H1 (cell line): ENCODE data around the gene GNG7. TPM values are rescaled to one million over a fixed set of nuclear protein-coding genes. Genes with fewer than 3 reads are reported as not detected.

ENCODE experiments used
- CTCF ChIA-PET: fragments of 300-600 bp; sonication (Branson Sonifier 250); formaldehyde crosslinking; loops from one replicate; lab custom pipeline; 2021; ENCODE audit not compliant: partially characterized antibody; lab: Charles Lee
- POLR2A ChIA-PET: fragments of 300-600 bp; sonication (Branson Sonifier 250); formaldehyde crosslinking; loops from one replicate; lab custom pipeline; 2021; ENCODE audit warnings: inconsistent platforms; ENCODE audit not compliant: partially characterized antibody; lab: Charles Lee
- DNase-seq, 2 experiments: peaks; one replicate each; pipeline versions ENCODE4 v3.0.0 to v3.0.0-alpha.2; 2010 to 2022; ENCODE audit warnings: low spot score in 2 of 2, low read depth in 1 of 2, mixed read lengths in 1 of 2
- FAIRE-seq: peaks from 2 replicates; lab custom pipeline; 2011; peaks lifted over from hg19 to GRCh38; lab: Jason Lieb, UNC
- H2AFZ ChIP-seq: 2 replicates; pipeline ENCODE4 v1.8.1; 2012; ENCODE audit warnings: low read length, inconsistent platforms
- H2AK5ac ChIP-seq: 2 replicates; pipeline ENCODE4 v1.6.1; 2013; ENCODE audit warnings: low read depth, low read length
- H2BK120ac ChIP-seq: replicated peaks from 2 replicates; pipeline ENCODE3; 2013; ENCODE audit warnings: low read depth, low read length, inconsistent platforms
- H2BK12ac ChIP-seq: 2 replicates; pipeline ENCODE4 v1.6.1; 2013; ENCODE audit warnings: low read depth, low read length
- H2BK15ac ChIP-seq: 2 replicates; pipeline ENCODE4 v1.6.1; 2013; ENCODE audit warnings: low read length
- H2BK20ac ChIP-seq: 2 replicates; pipeline ENCODE4 v1.6.1; 2013; ENCODE audit warnings: low read length
- H2BK5ac ChIP-seq: 2 replicates; pipeline ENCODE4 v1.6.1; 2013; ENCODE audit warnings: low read depth, low read length
- H3K14ac ChIP-seq: 2 replicates; pipeline ENCODE4 v1.6.1; 2013; ENCODE audit warnings: inconsistent platforms; ENCODE audit not compliant: insufficient read length
- H3K18ac ChIP-seq: 2 replicates; pipeline ENCODE4 v1.6.1; 2013; ENCODE audit warnings: low read length; ENCODE audit errors: extremely low read depth
- H3K23ac ChIP-seq: 2 replicates; pipeline ENCODE4 v1.6.1; 2013; ENCODE audit warnings: inconsistent platforms; ENCODE audit not compliant: insufficient read length
- H3K23me2 ChIP-seq: 2 replicates; pipeline ENCODE4 v1.6.1; 2013; ENCODE audit warnings: low read depth, low read length
- H3K27ac ChIP-seq: 2 replicates; pipeline ENCODE4 v1.6.1; 2011; ENCODE audit warnings: low read depth, low read length, inconsistent platforms
- H3K27me3 ChIP-seq, 4 experiments: replicated peaks in 1 of 4; 1 replicate in 1 of 4; 2 replicates in 3 of 4; pipeline versions ENCODE4 v1.6.1 to v1.8.1; 2011 to 2013; ENCODE audit warnings: low read length in 3 of 4, mild to moderate bottlenecking in 3 of 4, inconsistent platforms in 2 of 4, mixed read lengths in 2 of 4, moderate library complexity in 1 of 4; ENCODE audit not compliant: control insufficient read depth in 3 of 4, insufficient read depth in 3 of 4; ENCODE audit errors: extremely low read depth in 1 of 4
- H3K36me3 ChIP-seq, 4 experiments: 2 replicates each; pipeline versions ENCODE4 v1.6.1 to v1.8.1; 2011 to 2013; ENCODE audit warnings: mild to moderate bottlenecking in 4 of 4, low read length in 3 of 4, moderate library complexity in 2 of 4, control low read depth in 1 of 4, inconsistent platforms in 1 of 4; ENCODE audit not compliant: insufficient read depth in 4 of 4, control insufficient read depth in 2 of 4
- H3K4ac ChIP-seq: replicated peaks from 2 replicates; pipeline ENCODE3; 2013; ENCODE audit warnings: low read length, low read depth, mixed read lengths, inconsistent platforms; ENCODE audit not compliant: insufficient read length
- H3K4me1 ChIP-seq, 4 experiments: replicated peaks in 1 of 4; 1 replicate in 1 of 4; 2 replicates in 3 of 4; pipeline versions ENCODE4 v1.6.1 to v1.8.1; 2011 to 2013; ENCODE audit warnings: low read length in 3 of 4, inconsistent platforms in 2 of 4, mixed read lengths in 1 of 4; ENCODE audit not compliant: insufficient read depth in 4 of 4, control insufficient read depth in 3 of 4
- H3K4me2 ChIP-seq, 2 experiments: 2 replicates each; pipeline versions ENCODE4 v1.6.1 to v1.8.1; 2011 to 2013; ENCODE audit warnings: low read depth in 2 of 2, low read length in 2 of 2, control low read depth in 1 of 2, inconsistent platforms in 1 of 2, mild to moderate bottlenecking in 1 of 2; ENCODE audit not compliant: insufficient read depth in 1 of 2
- H3K4me3 ChIP-seq, 4 experiments: fragments of 200-600, 300-600 bp in 1 of 4; sonication (generic), shearing (Covaris generic), sonication (Bioruptor Twin) in 1 of 4; 2 replicates each; pipeline versions ENCODE4 v1.5.1 to v1.8.1; 2011 to 2016; ENCODE audit warnings: low read length in 4 of 4, low read depth in 3 of 4, control low read depth in 2 of 4, inconsistent platforms in 2 of 4, mild to moderate bottlenecking in 2 of 4, mixed read lengths in 1 of 4, moderate library complexity in 1 of 4; ENCODE audit not compliant: insufficient read depth in 2 of 4; ENCODE audit errors: extremely low read depth in 1 of 4
- H3K56ac ChIP-seq: replicated peaks from 2 replicates; pipeline ENCODE3; 2013; ENCODE audit warnings: low read depth, mild to moderate bottlenecking, mixed read lengths, low read length, inconsistent platforms; ENCODE audit not compliant: insufficient read length
- H3K79me1 ChIP-seq: 2 replicates; pipeline ENCODE4 v1.6.1; 2013; ENCODE audit warnings: low read depth, low read length, control low read depth
- H3K79me2 ChIP-seq, 2 experiments: 2 replicates each; pipeline versions ENCODE4 v1.6.1 to v1.8.1; 2012 to 2013; ENCODE audit warnings: low read length in 2 of 2, mild to moderate bottlenecking in 2 of 2, inconsistent platforms in 1 of 2; ENCODE audit not compliant: insufficient read depth in 2 of 2, control insufficient read depth in 1 of 2
- H3K9ac ChIP-seq, 4 experiments: replicated peaks in 1 of 4; 1 replicate in 1 of 4; 2 replicates in 3 of 4; pipeline versions ENCODE4 v1.6.1 to v1.8.1; 2011 to 2013; ENCODE audit warnings: low read depth in 3 of 4, low read length in 3 of 4, control low read depth in 2 of 4, mild to moderate bottlenecking in 2 of 4, moderate library complexity in 2 of 4, inconsistent platforms in 1 of 4; ENCODE audit errors: extremely low read depth in 1 of 4
- H3K9me3 ChIP-seq, 2 experiments: 2 replicates each; pipeline versions ENCODE4 v1.6.1 to v1.8.1; 2012 to 2013; ENCODE audit warnings: mild to moderate bottlenecking in 2 of 2, moderate library complexity in 2 of 2, control low read depth in 1 of 2, inconsistent platforms in 1 of 2, low read depth in 1 of 2, low read length in 1 of 2, mixed read lengths in 1 of 2; ENCODE audit not compliant: insufficient read depth in 2 of 2
- H4K20me1 ChIP-seq, 2 experiments: replicated peaks in 1 of 2; 2 replicates each; pipeline versions ENCODE3 to v1.8.1; 2011 to 2013; ENCODE audit warnings: inconsistent platforms in 2 of 2, low read length in 2 of 2, mild to moderate bottlenecking in 1 of 2; ENCODE audit not compliant: insufficient read depth in 2 of 2, control insufficient read depth in 1 of 2
- H4K5ac ChIP-seq: 2 replicates; pipeline ENCODE4 v1.6.1; 2013; ENCODE audit warnings: low read length, low read depth, mixed read lengths, inconsistent platforms; ENCODE audit not compliant: insufficient read length
- H4K8ac ChIP-seq: 2 replicates; pipeline ENCODE4 v1.8.0; 2013; ENCODE audit warnings: mild to moderate bottlenecking, moderate library complexity, low read length, inconsistent platforms; ENCODE audit not compliant: insufficient read depth; ENCODE audit errors: extremely low read depth
- H4K91ac ChIP-seq: replicated peaks from 2 replicates; pipeline ENCODE3; 2013; ENCODE audit warnings: low read length, mixed read lengths, inconsistent platforms; ENCODE audit not compliant: insufficient read length
- BACH1 ChIP-seq: IDR thresholded peaks from 2 replicates; pipeline ENCODE4 v1.6.1; 2012; ENCODE audit warnings: low read length, improper control_type of control experiment
- E2F6 ChIP-seq: IDR thresholded peaks from 2 replicates; pipeline ENCODE4 v1.6.1; 2012; ENCODE audit warnings: inconsistent platforms
- GTF2F1 ChIP-seq: IDR thresholded peaks from 2 replicates; pipeline ENCODE4 v1.6.1; 2012; ENCODE audit warnings: low read depth, low read length, improper control_type of control experiment, borderline replicate concordance
- KDM4A ChIP-seq: IDR thresholded peaks from one replicate; pipeline ENCODE4 v1.7.1; 2012; ENCODE audit warnings: low read depth, mild to moderate bottlenecking, moderate library complexity, low read length, inconsistent platforms; ENCODE audit not compliant: severe bottlenecking
- MAFK ChIP-seq: IDR thresholded peaks from 2 replicates; pipeline ENCODE4 v1.6.1; 2012; ENCODE audit warnings: low read depth, mild to moderate bottlenecking, improper control_type of control experiment, low read length
- NANOG ChIP-seq: IDR thresholded peaks from 2 replicates; pipeline ENCODE4 v1.6.1; 2011; ENCODE audit warnings: low read length, low read depth, mild to moderate bottlenecking, inconsistent platforms; ENCODE audit not compliant: insufficient read depth, poor library complexity, severe bottlenecking
- SP1 ChIP-seq: IDR thresholded peaks from 2 replicates; pipeline ENCODE4 v1.6.1; 2011; ENCODE audit warnings: low read depth, low read length
- WGBS, 2 experiments: shearing (Covaris generic) in 1 of 2; methylation state at CpG; one replicate each; pipeline versions ENCODE4 v1.1.6 to v1.1.7; 2013 to 2015; ENCODE audit warnings: low lambda C conversion rate in 2 of 2, mixed read lengths in 2 of 2, inconsistent platforms in 1 of 2, low coverage in 1 of 2, missing lambda C conversion rate in 1 of 2; ENCODE audit not compliant: insufficient replicate concordance in 2 of 2, insufficient coverage in 1 of 2, insufficient read length in 1 of 2; ENCODE audit errors: extremely low coverage in 1 of 2, missing lambda C conversion rate in 1 of 2; 5-methylcytosine and 5-hydroxymethylcytosine counted together
- polyA plus RNA-seq, 7 experiments: library from polyadenylated mRNA; depleted of rRNA in 3 of 7; stranded (reverse) in 5 of 7; unstranded in 2 of 7; fragments of >200 nt in 5 of 7; fragments of 200-250 nt in 2 of 7; gene quantifications; 1 replicate in 5 of 7; 2 replicates in 1 of 7; 4 replicates in 1 of 7; pipeline versions ENCODE4 v1.2.1 to v1.2.3, GENCODE V29; 2011 to 2013; ENCODE audit warnings: missing spikeins in 2 of 7, mixed read lengths in 2 of 7
- total RNA-seq: library from RNA; stranded (reverse); fragmentation: NEBNext Ultra II Directional; extraction: Animal tissue kit (Norgen Biotek cat#: 25700); gene quantifications from 2 replicates; pipeline ENCODE4 v1.2.1, GENCODE V29; 2021

GNG7 gene
- total and polyA plus RNA-seq, 2 of the 8 experiments (the other 6 are each of a cell fraction or from before 2014, with no cell fraction given): 2.8 to 7.8 TPM

- Histone ChIP-seq H2BK15ac (no peak overlapping the region), H2BK12ac (no peak overlapping the region), H3K18ac (no peak overlapping the region), H3K79me2 (no peaks in the 10 kb centered on the region; a peak in 1 of 4 replicates), H4K91ac (no peak overlapping the region), H3K4me2 (no peak overlapping the region), H4K20me1 (no peaks in the 10 kb centered on the region), H3K27ac (no peak overlapping the region), H3K4me1 (peaks cover 0 to 3% (median 0%) of the 10 kb centered on the region in 4 experiments; a peak in 1 of 7 replicates), H2BK120ac (no peak overlapping the region), H3K9ac (no peak overlapping the region), H3K23ac (no peak overlapping the region), H4K8ac (no peak overlapping the region), H2BK5ac (no peak overlapping the region), H3K56ac (no peak overlapping the region), H4K5ac (no peak overlapping the region), H2AK5ac (no peak overlapping the region), H2AFZ (no peak overlapping the region), H3K27me3 (peaks cover 0 to 7% (median 2%) of the 10 kb centered on the region in 4 experiments; a peak in 1 of 7 replicates), H3K4ac (no peak overlapping the region), H3K79me1 (no peaks in the 10 kb centered on the region), H2BK20ac (no peak overlapping the region), H3K14ac (no peak overlapping the region), H3K23me2 (no peaks in the 10 kb centered on the region), H3K4me3 (no peak overlapping the region), H3K9me3 (peaks cover 5 to 9% of the 10 kb centered on the region in 2 experiments; a peak in 3 of 4 replicates), H3K36me3 (no peaks in the 10 kb centered on the region)
- 0 out of 2 replicates have a peak, but pooled peaks have one; percentile 16 for TF ChIP-seq SP1
- no peak for TF ChIP-seq KDM4A
- no peak for TF ChIP-seq NANOG
- no peak for TF ChIP-seq GTF2F1
- TF ChIP-seq E2F6: no peak
- no peak for TF ChIP-seq BACH1
- TF ChIP-seq MAFK: peak; percentile 61; the same call in 1 of the 2 replicates
- FAIRE-seq (no peak), DNase-seq (no peak)
- WGBS, 2 experiments: 91% methylated on average over 6 of the region's 6 CpGs; no CpG with 5 or more reads in 1 of the 2 experiments
- CTCF ChIA-PET: interaction anchor here (0.8 to 1.5 kb wide), 4 partner anchors 15 to 156 kb away, joined by 3 to 5 read pairs (median 3); no protein-coding TSS in a partner anchor
- POLR2A ChIA-PET: interaction anchor here (1.4 to 12.5 kb wide), 2 partner anchors 10 to 142 kb away, joined by 4 to 135 read pairs; partner anchors contain the start of gene GADD45B
Observed at GRCh38 chr19:2619076-2619475, 83.4 kb downstream of the GNG7 start.
